HFF-Myc (cell line): ENCODE results near the gene ABCA13.

Experiments used
- DNase-seq: peaks from one replicate; pipeline ENCODE4 v3.0.0-alpha.2; 2011; ENCODE audit warnings: low read depth; ENCODE audit errors: extremely low read depth
- H3K4me3 ChIP-seq: replicated peaks from 2 replicates; pipeline ENCODE4 v1.5.1; 2011; ENCODE audit warnings: low read depth, mild to moderate bottlenecking, control low read depth, low read length
- TF ChIP-seq, protein P1 (sequence below): IDR thresholded peaks from 2 replicates; pipeline ENCODE4 v1.5.1; 2012; ENCODE audit warnings: mild to moderate bottlenecking, low read depth, low read length, control low read depth; ENCODE audit errors: missing control alignments

Gene ABCA13

DNA sequence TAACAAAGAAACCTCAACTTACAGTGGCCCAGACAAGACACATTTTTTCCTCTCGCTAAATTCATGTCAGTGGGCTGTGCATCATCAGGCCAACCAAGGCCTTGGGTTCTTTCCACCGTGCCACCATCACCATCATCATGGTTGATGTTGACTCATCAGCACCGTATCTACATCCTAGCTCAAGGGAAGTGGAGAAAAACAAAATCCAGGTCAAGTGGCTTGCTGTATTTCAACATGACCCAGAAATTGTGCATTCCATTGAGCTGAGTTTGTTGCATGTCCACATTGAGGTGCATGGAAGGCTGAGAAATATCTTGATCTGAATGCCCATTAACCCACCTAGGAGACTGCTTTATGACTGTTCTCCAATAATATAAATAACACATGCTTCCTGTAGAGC lies 440.7 kb downstream of the ABCA13 start:
- H3K4me3 ChIP-seq = no peak overlapping the region
- TF ChIP-seq, protein P1, sequence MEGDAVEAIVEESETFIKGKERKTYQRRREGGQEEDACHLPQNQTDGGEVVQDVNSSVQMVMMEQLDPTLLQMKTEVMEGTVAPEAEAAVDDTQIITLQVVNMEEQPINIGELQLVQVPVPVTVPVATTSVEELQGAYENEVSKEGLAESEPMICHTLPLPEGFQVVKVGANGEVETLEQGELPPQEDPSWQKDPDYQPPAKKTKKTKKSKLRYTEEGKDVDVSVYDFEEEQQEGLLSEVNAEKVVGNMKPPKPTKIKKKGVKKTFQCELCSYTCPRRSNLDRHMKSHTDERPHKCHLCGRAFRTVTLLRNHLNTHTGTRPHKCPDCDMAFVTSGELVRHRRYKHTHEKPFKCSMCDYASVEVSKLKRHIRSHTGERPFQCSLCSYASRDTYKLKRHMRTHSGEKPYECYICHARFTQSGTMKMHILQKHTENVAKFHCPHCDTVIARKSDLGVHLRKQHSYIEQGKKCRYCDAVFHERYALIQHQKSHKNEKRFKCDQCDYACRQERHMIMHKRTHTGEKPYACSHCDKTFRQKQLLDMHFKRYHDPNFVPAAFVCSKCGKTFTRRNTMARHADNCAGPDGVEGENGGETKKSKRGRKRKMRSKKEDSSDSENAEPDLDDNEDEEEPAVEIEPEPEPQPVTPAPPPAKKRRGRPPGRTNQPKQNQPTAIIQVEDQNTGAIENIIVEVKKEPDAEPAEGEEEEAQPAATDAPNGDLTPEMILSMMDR = no peak
- no peak for DNase-seq

DNA sequence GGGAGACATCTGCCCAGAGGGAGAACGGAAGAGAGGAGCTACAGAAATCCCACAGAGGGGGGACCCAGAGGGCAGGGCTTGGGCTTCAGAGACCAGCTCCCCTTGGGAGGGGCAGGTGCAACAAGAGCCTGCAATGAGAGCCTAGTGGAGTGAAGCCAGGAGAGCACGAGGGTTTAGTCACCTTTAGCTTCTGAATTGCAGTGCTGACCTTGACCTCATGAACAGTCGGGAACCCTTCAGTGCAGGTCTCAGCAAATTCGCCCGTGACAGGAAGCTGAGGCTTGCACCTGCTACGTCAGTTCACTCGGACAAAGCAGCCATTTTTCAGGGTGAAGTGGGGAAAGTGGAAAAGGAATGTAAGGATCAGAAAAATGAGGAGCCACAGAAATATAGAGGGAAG lies 446.2 kb downstream of the ABCA13 start:
- H3K4me3 ChIP-seq = no peak overlapping the region
- TF ChIP-seq, protein P1 = no peak
- DNase-seq = no peak

DNA sequence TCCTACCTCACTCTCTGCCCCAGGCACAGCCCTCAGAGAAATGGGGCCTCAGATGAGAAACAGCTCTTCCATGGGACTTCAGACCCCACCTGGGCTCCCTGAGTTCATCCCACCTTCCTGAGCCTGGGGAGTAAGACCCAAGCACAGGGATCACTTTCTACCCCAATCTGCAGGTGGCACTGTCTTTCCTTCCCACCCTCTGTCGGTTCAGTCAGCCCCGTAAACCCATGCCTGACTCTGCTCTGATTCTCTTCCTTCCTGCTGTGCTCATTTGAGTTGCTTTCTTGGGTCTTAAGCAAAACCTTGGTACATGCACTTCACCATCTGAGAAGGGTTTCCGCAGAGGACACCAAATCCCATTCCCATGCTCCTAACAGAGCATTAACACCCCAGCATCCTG lies 446.7 kb downstream of the ABCA13 start:
- TF ChIP-seq, protein P1 = no peak
- no peak overlapping the region for H3K4me3 ChIP-seq
- no peak for DNase-seq

DNA sequence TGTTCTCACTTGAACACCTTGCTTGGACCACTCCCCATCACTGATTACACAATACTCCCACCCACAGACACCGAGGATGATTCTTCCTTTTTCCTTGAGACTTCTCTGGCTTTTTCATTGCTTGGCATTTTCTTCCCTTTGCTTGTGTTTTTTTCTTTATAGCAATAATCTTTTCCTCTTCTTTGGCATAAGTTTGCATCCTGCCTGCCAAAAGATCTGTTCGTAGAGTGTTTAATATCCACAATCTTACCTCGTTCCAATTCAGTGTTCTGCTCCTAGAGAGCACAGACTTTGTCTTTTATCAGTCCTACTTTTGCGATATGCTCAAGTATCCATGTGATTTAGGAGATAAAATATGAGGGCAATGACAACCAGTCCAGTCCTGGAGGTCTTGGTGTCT lies 449.8 kb downstream of the ABCA13 start:
- H3K4me3 ChIP-seq = no peak overlapping the region
- TF ChIP-seq, protein P1 = no peak
- no peak for DNase-seq

DNA sequence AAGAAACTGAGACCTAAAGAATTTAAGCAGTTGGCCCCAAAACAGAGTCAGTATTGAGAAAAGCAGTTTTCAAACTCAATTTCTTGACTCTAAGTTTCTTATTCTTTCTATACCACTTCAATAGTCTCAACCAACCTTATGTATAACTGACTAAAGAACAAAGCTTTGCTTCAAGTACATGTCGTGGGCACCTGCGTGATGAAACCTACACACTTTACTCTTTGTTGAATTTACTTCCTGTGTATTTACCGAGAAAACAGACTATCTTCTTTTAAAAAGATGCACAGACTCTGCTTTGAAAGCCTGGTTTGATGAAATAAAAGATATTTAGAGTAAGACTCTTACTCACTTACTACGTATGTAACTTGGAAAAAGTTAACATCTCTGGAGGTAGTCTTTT lies 455.9 kb downstream of the ABCA13 start:
- no peak overlapping the region for H3K4me3 ChIP-seq
- no peak for DNase-seq
- TF ChIP-seq, protein P1 = no peak

DNA sequence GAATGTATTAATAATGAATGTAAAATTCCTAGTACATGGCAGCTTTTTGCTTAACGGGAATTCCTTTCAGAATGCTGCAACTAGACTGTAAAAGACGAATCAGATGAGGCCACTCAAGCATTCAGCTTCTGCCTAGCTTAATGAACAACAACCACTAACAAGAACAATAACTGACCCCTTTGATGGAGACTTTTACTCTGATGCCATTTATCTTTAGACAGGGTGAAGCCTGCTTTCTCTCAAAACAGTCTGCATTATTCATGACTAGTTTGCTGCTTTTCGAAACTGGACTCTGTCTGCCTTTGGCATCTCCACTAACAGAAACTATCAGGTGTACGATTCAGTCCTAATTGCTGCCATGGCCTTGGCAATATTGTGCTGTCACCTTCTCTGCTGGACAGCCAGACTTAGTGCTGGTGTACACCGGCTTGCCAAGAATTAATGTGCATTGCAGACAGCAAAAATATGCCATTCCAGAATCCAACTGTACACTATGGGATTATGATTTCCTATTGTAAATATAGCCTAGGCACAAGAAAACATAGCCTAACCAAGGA lies 457.6 kb downstream of the ABCA13 start:
- no peak for DNase-seq
- TF ChIP-seq, protein P1 = no peak
- H3K4me3 ChIP-seq = no peak overlapping the region

DNA sequence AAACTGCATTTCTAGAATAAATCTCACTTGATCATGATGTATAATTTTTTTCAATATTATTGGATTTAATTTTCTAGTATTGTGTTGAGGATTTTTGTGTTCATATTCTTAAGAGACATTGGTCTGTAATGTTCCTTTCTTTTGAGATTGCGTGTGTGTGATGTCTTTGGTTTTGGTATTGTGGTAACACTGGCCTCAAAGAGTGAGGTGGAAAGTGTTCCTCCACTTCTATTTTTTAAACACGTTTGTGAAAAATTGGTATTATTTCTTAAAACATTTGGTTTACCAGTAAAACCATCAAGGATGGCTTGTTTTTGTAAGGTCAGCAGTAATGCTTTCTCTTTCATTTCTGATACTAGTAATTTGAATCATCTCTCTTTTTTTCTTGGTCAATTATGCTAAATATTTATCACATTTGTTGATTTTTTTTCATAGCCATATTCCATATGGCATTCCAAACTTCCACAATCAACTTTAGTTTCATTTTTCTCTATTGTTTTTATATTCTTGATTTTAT lies 462.9 kb downstream of the ABCA13 start:
- no peak overlapping the region for H3K4me3 ChIP-seq
- no peak for DNase-seq
- TF ChIP-seq, protein P1 = no peak
